H1 (cell line): ENCODE results near the gene DOCK1. TPM values are rescaled to one million over a fixed set of nuclear protein-coding genes. Genes with fewer than 3 reads are reported as not detected.

ENCODE experiments used
- CTCF ChIA-PET: fragments of 300-600 bp; sonication (Branson Sonifier 250); formaldehyde crosslinking; loops from one replicate; lab custom pipeline; 2021; ENCODE audit not compliant: partially characterized antibody; lab: Charles Lee
- POLR2A ChIA-PET: fragments of 300-600 bp; sonication (Branson Sonifier 250); formaldehyde crosslinking; loops from one replicate; lab custom pipeline; 2021; ENCODE audit warnings: inconsistent platforms; ENCODE audit not compliant: partially characterized antibody; lab: Charles Lee
- DNase-seq, 2 experiments: peaks; one replicate each; pipeline versions ENCODE4 v3.0.0 to v3.0.0-alpha.2; 2010 to 2022; ENCODE audit warnings: low spot score in 2 of 2, low read depth in 1 of 2, mixed read lengths in 1 of 2
- FAIRE-seq: peaks from 2 replicates; lab custom pipeline; 2011; peaks lifted over from hg19 to GRCh38; lab: Jason Lieb, UNC
- H2AFZ ChIP-seq: 2 replicates; pipeline ENCODE4 v1.8.1; 2012; ENCODE audit warnings: low read length, inconsistent platforms
- H2AK5ac ChIP-seq: 2 replicates; pipeline ENCODE4 v1.6.1; 2013; ENCODE audit warnings: low read depth, low read length
- H2BK120ac ChIP-seq: replicated peaks from 2 replicates; pipeline ENCODE3; 2013; ENCODE audit warnings: low read depth, low read length, inconsistent platforms
- H2BK12ac ChIP-seq: 2 replicates; pipeline ENCODE4 v1.6.1; 2013; ENCODE audit warnings: low read depth, low read length
- H2BK15ac ChIP-seq: 2 replicates; pipeline ENCODE4 v1.6.1; 2013; ENCODE audit warnings: low read length
- H2BK20ac ChIP-seq: 2 replicates; pipeline ENCODE4 v1.6.1; 2013; ENCODE audit warnings: low read length
- H2BK5ac ChIP-seq: 2 replicates; pipeline ENCODE4 v1.6.1; 2013; ENCODE audit warnings: low read depth, low read length
- H3K14ac ChIP-seq: 2 replicates; pipeline ENCODE4 v1.6.1; 2013; ENCODE audit warnings: inconsistent platforms; ENCODE audit not compliant: insufficient read length
- H3K18ac ChIP-seq: 2 replicates; pipeline ENCODE4 v1.6.1; 2013; ENCODE audit warnings: low read length; ENCODE audit errors: extremely low read depth
- H3K23ac ChIP-seq: 2 replicates; pipeline ENCODE4 v1.6.1; 2013; ENCODE audit warnings: inconsistent platforms; ENCODE audit not compliant: insufficient read length
- H3K23me2 ChIP-seq: 2 replicates; pipeline ENCODE4 v1.6.1; 2013; ENCODE audit warnings: low read depth, low read length
- H3K27ac ChIP-seq: 2 replicates; pipeline ENCODE4 v1.6.1; 2011; ENCODE audit warnings: low read depth, low read length, inconsistent platforms
- H3K27me3 ChIP-seq, 4 experiments: replicated peaks in 1 of 4; 1 replicate in 1 of 4; 2 replicates in 3 of 4; pipeline versions ENCODE4 v1.6.1 to v1.8.1; 2011 to 2013; ENCODE audit warnings: low read length in 3 of 4, mild to moderate bottlenecking in 3 of 4, inconsistent platforms in 2 of 4, mixed read lengths in 2 of 4, moderate library complexity in 1 of 4; ENCODE audit not compliant: control insufficient read depth in 3 of 4, insufficient read depth in 3 of 4; ENCODE audit errors: extremely low read depth in 1 of 4
- H3K36me3 ChIP-seq, 4 experiments: 2 replicates each; pipeline versions ENCODE4 v1.6.1 to v1.8.1; 2011 to 2013; ENCODE audit warnings: mild to moderate bottlenecking in 4 of 4, low read length in 3 of 4, moderate library complexity in 2 of 4, control low read depth in 1 of 4, inconsistent platforms in 1 of 4; ENCODE audit not compliant: insufficient read depth in 4 of 4, control insufficient read depth in 2 of 4
- H3K4ac ChIP-seq: replicated peaks from 2 replicates; pipeline ENCODE3; 2013; ENCODE audit warnings: low read length, low read depth, mixed read lengths, inconsistent platforms; ENCODE audit not compliant: insufficient read length
- H3K4me1 ChIP-seq, 4 experiments: replicated peaks in 1 of 4; 1 replicate in 1 of 4; 2 replicates in 3 of 4; pipeline versions ENCODE4 v1.6.1 to v1.8.1; 2011 to 2013; ENCODE audit warnings: low read length in 3 of 4, inconsistent platforms in 2 of 4, mixed read lengths in 1 of 4; ENCODE audit not compliant: insufficient read depth in 4 of 4, control insufficient read depth in 3 of 4
- H3K4me2 ChIP-seq, 2 experiments: 2 replicates each; pipeline versions ENCODE4 v1.6.1 to v1.8.1; 2011 to 2013; ENCODE audit warnings: low read depth in 2 of 2, low read length in 2 of 2, control low read depth in 1 of 2, inconsistent platforms in 1 of 2, mild to moderate bottlenecking in 1 of 2; ENCODE audit not compliant: insufficient read depth in 1 of 2
- H3K4me3 ChIP-seq, 4 experiments: fragments of 200-600, 300-600 bp in 1 of 4; sonication (generic), shearing (Covaris generic), sonication (Bioruptor Twin) in 1 of 4; 2 replicates each; pipeline versions ENCODE4 v1.5.1 to v1.8.1; 2011 to 2016; ENCODE audit warnings: low read length in 4 of 4, low read depth in 3 of 4, control low read depth in 2 of 4, inconsistent platforms in 2 of 4, mild to moderate bottlenecking in 2 of 4, mixed read lengths in 1 of 4, moderate library complexity in 1 of 4; ENCODE audit not compliant: insufficient read depth in 2 of 4; ENCODE audit errors: extremely low read depth in 1 of 4
- H3K56ac ChIP-seq: replicated peaks from 2 replicates; pipeline ENCODE3; 2013; ENCODE audit warnings: low read depth, mild to moderate bottlenecking, mixed read lengths, low read length, inconsistent platforms; ENCODE audit not compliant: insufficient read length
- H3K79me1 ChIP-seq: 2 replicates; pipeline ENCODE4 v1.6.1; 2013; ENCODE audit warnings: low read depth, low read length, control low read depth
- H3K79me2 ChIP-seq, 2 experiments: 2 replicates each; pipeline versions ENCODE4 v1.6.1 to v1.8.1; 2012 to 2013; ENCODE audit warnings: low read length in 2 of 2, mild to moderate bottlenecking in 2 of 2, inconsistent platforms in 1 of 2; ENCODE audit not compliant: insufficient read depth in 2 of 2, control insufficient read depth in 1 of 2
- H3K9ac ChIP-seq, 4 experiments: replicated peaks in 1 of 4; 1 replicate in 1 of 4; 2 replicates in 3 of 4; pipeline versions ENCODE4 v1.6.1 to v1.8.1; 2011 to 2013; ENCODE audit warnings: low read depth in 3 of 4, low read length in 3 of 4, control low read depth in 2 of 4, mild to moderate bottlenecking in 2 of 4, moderate library complexity in 2 of 4, inconsistent platforms in 1 of 4; ENCODE audit errors: extremely low read depth in 1 of 4
- H3K9me3 ChIP-seq, 2 experiments: 2 replicates each; pipeline versions ENCODE4 v1.6.1 to v1.8.1; 2012 to 2013; ENCODE audit warnings: mild to moderate bottlenecking in 2 of 2, moderate library complexity in 2 of 2, control low read depth in 1 of 2, inconsistent platforms in 1 of 2, low read depth in 1 of 2, low read length in 1 of 2, mixed read lengths in 1 of 2; ENCODE audit not compliant: insufficient read depth in 2 of 2
- H4K20me1 ChIP-seq, 2 experiments: replicated peaks in 1 of 2; 2 replicates each; pipeline versions ENCODE3 to v1.8.1; 2011 to 2013; ENCODE audit warnings: inconsistent platforms in 2 of 2, low read length in 2 of 2, mild to moderate bottlenecking in 1 of 2; ENCODE audit not compliant: insufficient read depth in 2 of 2, control insufficient read depth in 1 of 2
- H4K5ac ChIP-seq: 2 replicates; pipeline ENCODE4 v1.6.1; 2013; ENCODE audit warnings: low read length, low read depth, mixed read lengths, inconsistent platforms; ENCODE audit not compliant: insufficient read length
- H4K8ac ChIP-seq: 2 replicates; pipeline ENCODE4 v1.8.0; 2013; ENCODE audit warnings: mild to moderate bottlenecking, moderate library complexity, low read length, inconsistent platforms; ENCODE audit not compliant: insufficient read depth; ENCODE audit errors: extremely low read depth
- H4K91ac ChIP-seq: replicated peaks from 2 replicates; pipeline ENCODE3; 2013; ENCODE audit warnings: low read length, mixed read lengths, inconsistent platforms; ENCODE audit not compliant: insufficient read length
- BCL11A ChIP-seq, 2 experiments: IDR thresholded peaks; one replicate each; pipeline ENCODE4 v1.6.1; 2011; ENCODE audit warnings: low read depth in 2 of 2, low read length in 2 of 2, mild to moderate bottlenecking in 2 of 2
- MAFK ChIP-seq: IDR thresholded peaks from 2 replicates; pipeline ENCODE4 v1.6.1; 2012; ENCODE audit warnings: low read depth, mild to moderate bottlenecking, improper control_type of control experiment, low read length
- SRF ChIP-seq: IDR thresholded peaks from 2 replicates; pipeline ENCODE4 v1.6.1; 2011; ENCODE audit warnings: mild to moderate bottlenecking, low read depth, low read length, moderate library complexity
- TEAD4 ChIP-seq: IDR thresholded peaks from 2 replicates; pipeline ENCODE4 v1.6.1; 2012; ENCODE audit warnings: low read depth, low read length, inconsistent platforms, mixed read lengths
- whole genome bisulfite sequencing, 2 experiments: shearing (Covaris generic) in 1 of 2; methylation state at CpG; one replicate each; pipeline versions ENCODE4 v1.1.6 to v1.1.7; 2013 to 2015; ENCODE audit warnings: low lambda C conversion rate in 2 of 2, mixed read lengths in 2 of 2, inconsistent platforms in 1 of 2, low coverage in 1 of 2, missing lambda C conversion rate in 1 of 2; ENCODE audit not compliant: insufficient replicate concordance in 2 of 2, insufficient coverage in 1 of 2, insufficient read length in 1 of 2; ENCODE audit errors: extremely low coverage in 1 of 2, missing lambda C conversion rate in 1 of 2; 5-methylcytosine and 5-hydroxymethylcytosine counted together
- polyA plus RNA-seq, 7 experiments: library from polyadenylated mRNA; depleted of rRNA in 3 of 7; stranded (reverse) in 5 of 7; unstranded in 2 of 7; fragments of >200 nt in 5 of 7; fragments of 200-250 nt in 2 of 7; gene quantifications; 1 replicate in 5 of 7; 2 replicates in 1 of 7; 4 replicates in 1 of 7; pipeline versions ENCODE4 v1.2.1 to v1.2.3, GENCODE V29; 2011 to 2013; ENCODE audit warnings: missing spikeins in 2 of 7, mixed read lengths in 2 of 7
- total RNA-seq: library from RNA; stranded (reverse); fragmentation: NEBNext Ultra II Directional; extraction: Animal tissue kit (Norgen Biotek cat#: 25700); gene quantifications from 2 replicates; pipeline ENCODE4 v1.2.1, GENCODE V29; 2021

Gene DOCK1
- total and polyA plus RNA-seq, 2 of the 8 experiments (the other 6 are each of a cell fraction or from before 2014, with no cell fraction given): 11.6 to 53.0 TPM

DNA sequence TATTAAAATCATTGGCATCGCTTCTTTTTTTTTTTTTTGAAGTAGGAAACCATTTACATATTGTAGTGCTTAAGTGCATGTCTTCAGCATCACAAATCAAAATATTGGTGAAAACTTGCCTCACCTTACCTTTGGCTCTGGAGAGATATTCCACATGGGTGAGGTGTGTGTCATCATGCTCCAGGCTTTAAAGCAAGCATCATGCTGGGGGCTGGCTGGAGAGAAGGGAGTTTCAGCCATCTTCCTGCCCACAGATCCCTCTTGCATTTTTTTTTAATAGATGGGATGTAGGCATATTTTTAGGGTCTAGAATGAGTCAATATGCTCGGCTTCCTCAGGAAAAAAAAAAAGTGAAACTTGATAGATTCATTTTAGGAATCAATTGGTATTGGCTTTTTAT, 293.5 kb downstream of the DOCK1 start:
- Histone ChIP-seq H3K36me3 (no peaks in the 10 kb centered on the region), H3K27me3 (peaks cover 0 to 27% (median 17%) of the 10 kb centered on the region in 4 experiments; a peak in 6 of 7 replicates), H4K5ac (no peak overlapping the region), H3K4me3 (no peak overlapping the region), H3K4me2 (no peak overlapping the region), H3K79me1 (no peaks in the 10 kb centered on the region), H3K79me2 (no peaks in the 10 kb centered on the region), H3K4ac (no peak overlapping the region), H3K14ac (no peak overlapping the region), H3K9ac (no peak overlapping the region), H4K91ac (no peak overlapping the region), H3K27ac (no peak overlapping the region), H4K8ac (no peak overlapping the region), H2AFZ (no peak overlapping the region), H2AK5ac (no peak overlapping the region), H3K18ac (no peak overlapping the region), H3K9me3 (no peaks in the 10 kb centered on the region), H3K23ac (no peak overlapping the region), H2BK20ac (no peak overlapping the region), H2BK12ac (no peak overlapping the region), H4K20me1 (peaks cover 8 to 12% of the 10 kb centered on the region in 2 experiments), H3K4me1 (peaks cover 3 to 9% (median 7%) of the 10 kb centered on the region in 4 experiments; a peak in 5 of 7 replicates), H2BK120ac (no peak overlapping the region), H3K23me2 (peaks cover 13% of the 10 kb centered on the region; the same call in 1 of the 2 replicates), H2BK15ac (no peak overlapping the region), H3K56ac (no peak overlapping the region), H2BK5ac (no peak overlapping the region)
- WGBS, 2 experiments: 83% methylated on average over 2 of the region's 2 CpGs; no CpG with 5 or more reads in 1 of the 2 experiments
- FAIRE-seq (no peak), DNase-seq (no peak)
- ChIA-PET CTCF (interaction anchor here (0.6 to 1.7 kb wide), 5 partner anchors 10 to 850 kb away, joined by 3 to 8 read pairs (median 4); no protein-coding TSS in a partner anchor), POLR2A (no interaction called here)
- TF ChIP-seq TEAD4 (no peak), MAFK (no peak), BCL11A (IDR thresholded peaks at IDR 0.05; ENCODE audit: low read depth in 2 of 2, low read length in 2 of 2) (no peak), SRF (no peak)
